HG03108 (cell line): ENCODE data around the gene ATP6AP2.
"Not testable (repeated sequence)": the region's sequence is repeated elsewhere in the genome, so short reads cannot be mapped to it uniquely, and the experiment has no call there.

ENCODE experiments used
- ATAC-seq: cut with Tn5 transposase; IDR thresholded peaks from one replicate; pipeline ENCODE4 v1.9.1; 2021; ENCODE audit warnings: moderate library complexity; ENCODE audit not compliant: unreplicated experiment

ATP6AP2 gene, protein sequence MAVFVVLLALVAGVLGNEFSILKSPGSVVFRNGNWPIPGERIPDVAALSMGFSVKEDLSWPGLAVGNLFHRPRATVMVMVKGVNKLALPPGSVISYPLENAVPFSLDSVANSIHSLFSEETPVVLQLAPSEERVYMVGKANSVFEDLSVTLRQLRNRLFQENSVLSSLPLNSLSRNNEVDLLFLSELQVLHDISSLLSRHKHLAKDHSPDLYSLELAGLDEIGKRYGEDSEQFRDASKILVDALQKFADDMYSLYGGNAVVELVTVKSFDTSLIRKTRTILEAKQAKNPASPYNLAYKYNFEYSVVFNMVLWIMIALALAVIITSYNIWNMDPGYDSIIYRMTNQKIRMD

DNA sequence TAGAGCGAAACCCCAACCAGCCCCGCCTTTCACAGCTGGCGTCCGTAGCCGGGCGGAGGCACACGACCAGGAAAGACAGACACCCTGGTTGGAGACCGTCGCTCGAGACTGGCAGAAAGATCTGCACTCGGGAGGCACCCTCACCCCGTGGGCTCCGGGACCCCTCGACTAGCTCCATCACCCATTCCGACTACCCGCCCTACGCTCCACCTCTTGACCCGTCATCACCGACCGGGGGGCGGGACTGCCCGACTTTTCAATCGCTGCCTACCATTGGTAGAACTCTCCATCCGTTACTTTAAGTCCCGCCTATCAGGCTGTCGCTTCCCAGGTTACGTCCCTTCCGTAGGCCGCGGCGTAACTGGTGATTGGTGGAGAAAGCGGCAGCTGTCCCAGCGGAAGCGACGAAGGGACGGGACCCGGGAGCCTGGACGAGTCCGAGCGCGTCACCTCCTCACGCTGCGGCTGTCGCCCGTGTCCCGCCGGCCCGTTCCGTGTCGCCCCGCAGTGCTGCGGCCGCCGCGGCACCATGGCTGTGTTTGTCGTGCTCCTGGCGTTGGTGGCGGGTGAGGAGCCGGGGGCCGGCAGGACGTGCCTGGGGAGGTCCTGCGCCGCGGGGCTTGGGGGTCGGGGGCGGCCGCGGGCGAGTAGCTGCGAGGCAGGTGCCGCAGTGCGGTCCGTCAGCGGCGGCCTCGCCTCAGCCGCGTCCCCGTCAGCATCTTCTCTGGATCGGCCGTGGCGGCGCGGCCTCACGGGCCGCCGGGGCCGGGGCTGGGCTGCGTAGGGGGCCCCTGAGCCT is at the start of gene ATP6AP2:
TSS of gene ATP6AP2 (plus strand) at position 434 of the 799 bp plus-strand sequence. CDS start at position 530, 96 bp downstream.
- ATAC-seq = peak; percentile 97

GRCh38 chrX:40531056-40531826 is 49.5 kb upstream of the ATP6AP2 start:
- no peak for ATAC-seq

DNA sequence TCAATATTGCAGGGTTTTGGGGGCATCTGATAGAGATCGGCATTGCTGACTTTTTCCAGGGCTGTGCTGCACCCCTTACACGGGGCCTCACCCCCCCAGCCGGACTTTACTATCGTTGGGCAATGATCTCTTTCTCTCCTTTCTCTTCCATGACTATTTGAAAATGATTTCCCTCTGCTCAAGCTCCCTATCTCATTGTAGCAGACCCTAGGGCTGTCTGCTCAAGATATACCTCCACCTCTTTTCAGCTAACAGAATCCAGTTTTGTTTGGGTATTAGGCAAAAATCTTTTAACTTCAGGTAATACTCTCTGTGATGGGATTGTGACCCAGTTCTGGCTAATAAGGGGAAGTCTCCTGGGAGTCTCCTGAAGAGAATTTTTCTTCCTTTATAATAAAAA is 43.5 kb upstream of the ATP6AP2 start:
- no peak for ATAC-seq

- no peak for ATAC-seq
These were observed 42.4 kb upstream of the ATP6AP2 start for GRCh38 chrX:40538406-40538805.

GRCh38 chrX:40539214-40540142 is 41.3 kb upstream of the ATP6AP2 start:
- no peak for ATAC-seq

GRCh38 chrX:40542208-40542607 is 38.6 kb upstream of the ATP6AP2 start:
- ATAC-seq = no peak

DNA sequence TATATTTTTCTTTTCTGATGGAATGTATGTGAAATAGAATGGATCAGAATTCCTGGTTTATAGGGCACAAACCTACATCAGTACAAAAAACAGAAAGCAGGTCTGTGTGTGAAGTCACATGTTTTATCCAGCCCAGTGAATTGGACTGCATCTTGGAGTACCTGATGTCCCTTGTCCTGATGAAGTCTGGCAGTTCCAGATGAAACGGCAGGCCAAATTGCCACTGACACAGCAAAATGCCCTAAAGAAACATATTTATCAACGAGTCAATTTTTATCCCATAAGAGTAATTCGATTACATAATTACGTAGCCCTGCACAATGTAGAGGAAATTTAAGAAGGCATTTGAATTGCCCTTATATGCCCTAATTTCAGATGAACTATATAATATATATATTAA is 37.8 kb upstream of the ATP6AP2 start:
- no peak for ATAC-seq

GRCh38 chrX:40543661-40544328 is 37.0 kb upstream of the ATP6AP2 start:
- no peak for ATAC-seq

DNA sequence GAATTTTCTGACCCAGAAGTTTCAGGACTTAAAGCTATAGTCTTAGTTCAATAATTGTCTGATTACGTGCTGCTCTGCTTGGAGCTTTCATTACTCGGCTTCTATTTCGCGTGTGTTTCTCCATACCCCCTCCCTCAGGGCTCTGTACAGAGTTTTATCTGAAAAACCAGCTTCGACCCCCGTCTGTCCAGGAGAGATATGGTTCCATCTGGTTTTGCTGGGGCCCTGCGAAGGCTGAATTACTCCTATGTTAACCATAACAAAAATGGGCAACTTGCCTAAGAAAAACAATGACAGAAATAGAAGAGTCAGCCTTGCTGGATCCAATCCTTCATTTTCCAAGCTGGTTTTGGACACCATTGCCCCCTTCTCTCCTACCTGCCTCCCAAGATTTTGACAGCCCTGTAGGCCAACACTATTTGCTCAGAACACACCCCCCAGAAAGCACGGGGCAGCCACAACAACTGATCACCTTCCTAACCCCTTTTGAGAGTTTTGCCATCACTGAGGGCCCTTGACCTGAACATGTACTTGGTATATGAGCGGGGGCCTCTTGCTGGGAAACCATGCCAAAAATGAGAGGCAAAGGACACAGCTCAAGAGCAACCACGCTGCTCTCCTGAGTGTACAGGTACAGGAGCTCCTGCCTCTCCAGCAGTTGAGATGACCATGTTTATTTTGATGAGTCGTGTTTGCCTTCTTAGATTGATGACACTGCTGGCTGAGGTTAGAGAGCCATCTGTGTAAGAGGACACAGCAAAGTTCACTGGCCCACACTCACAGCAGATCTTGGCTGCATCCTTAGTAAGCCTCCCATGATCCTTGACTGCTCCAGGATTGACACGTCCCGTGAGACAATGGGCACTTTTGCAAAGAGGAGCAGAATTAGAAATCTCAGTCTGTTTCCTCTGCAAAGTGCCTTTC is 36.2 kb upstream of the ATP6AP2 start:
- ATAC-seq = no peak

- no peak for ATAC-seq
These were observed 33.9 kb upstream of the ATP6AP2 start for GRCh38 chrX:40546870-40547269.

DNA sequence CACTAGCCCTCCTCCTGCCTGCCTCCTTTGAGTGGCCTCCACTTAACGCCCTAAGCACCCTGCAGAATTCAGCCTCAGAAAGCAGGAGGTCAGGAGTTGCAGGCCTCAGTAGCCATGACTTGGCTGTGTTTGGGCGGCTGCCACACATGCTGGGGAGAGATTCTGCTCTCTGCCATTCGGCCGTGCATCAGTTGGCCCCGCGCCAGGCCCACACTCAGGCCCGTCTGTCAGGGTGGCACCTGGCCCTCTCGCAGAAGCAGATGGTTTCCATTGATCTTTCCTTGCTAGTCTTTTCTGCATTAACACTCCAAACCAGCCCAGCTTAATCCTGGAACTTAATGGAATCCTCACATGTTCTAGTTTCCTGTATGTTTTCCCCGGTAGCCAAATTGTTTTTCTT is 30.7 kb upstream of the ATP6AP2 start:
- ATAC-seq = no peak

GRCh38 chrX:40552768-40553167 is 28.0 kb upstream of the ATP6AP2 start:
- ATAC-seq = no peak

GRCh38 chrX:40558590-40558989 is 22.2 kb upstream of the ATP6AP2 start:
- no peak for ATAC-seq

- ATAC-seq = no peak
These were observed 17.0 kb upstream of the ATP6AP2 start for GRCh38 chrX:40563784-40564183.

DNA sequence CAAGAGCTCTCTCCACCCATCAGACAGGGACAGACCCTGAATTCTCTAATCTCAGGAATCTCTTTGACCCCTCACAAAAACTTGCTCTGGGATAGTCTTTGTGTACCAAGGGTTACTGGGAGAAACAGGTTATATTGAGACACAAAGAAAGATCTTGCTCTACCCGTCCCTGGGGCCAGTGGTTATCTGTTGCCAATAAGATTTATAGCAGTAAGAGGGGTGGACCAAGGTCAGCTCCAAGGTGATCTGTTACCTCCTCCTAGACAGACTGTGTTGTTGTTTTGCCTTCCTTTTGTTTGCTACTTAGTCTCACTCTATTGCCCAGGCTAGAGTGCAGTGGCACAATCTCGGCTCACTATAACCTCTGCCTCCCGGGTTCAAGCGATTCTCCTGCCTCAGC is 16.3 kb upstream of the ATP6AP2 start:
- no peak for ATAC-seq

DNA sequence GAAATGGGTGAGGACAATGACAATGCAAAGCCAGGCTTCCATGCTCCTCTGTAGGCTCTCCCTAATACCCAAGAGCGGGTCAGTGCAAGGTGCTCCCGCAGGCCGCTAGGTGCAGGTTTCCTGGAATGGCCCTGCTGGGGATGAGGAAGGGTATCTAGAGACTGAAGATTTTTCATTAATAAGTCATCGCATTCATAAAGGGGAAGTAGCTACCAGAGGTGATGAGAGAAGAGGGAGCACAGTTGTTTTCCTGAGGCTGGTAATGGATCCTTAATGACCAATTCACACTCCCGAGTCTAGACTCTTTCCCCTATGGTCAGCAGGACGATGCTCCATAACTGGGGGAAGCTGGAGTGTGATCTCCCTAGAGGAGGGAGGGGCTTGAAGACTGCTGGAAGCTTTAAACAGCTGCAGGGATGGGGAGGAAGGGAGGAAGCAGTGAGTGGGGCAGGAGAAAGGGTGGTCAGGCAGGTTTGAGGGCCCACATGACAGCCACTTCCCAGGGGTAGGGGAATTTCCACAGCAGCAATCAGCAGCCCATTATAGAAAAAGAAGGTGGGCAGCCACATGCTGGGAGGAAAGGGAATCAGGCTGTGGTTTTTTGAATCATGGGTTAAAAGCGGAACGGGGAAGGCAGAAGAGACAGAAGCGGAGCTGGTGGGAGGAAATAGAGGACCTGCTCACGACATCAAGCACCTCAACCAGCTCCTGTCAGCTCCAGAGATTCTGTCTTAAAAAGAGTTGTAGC is 10.2 kb upstream of the ATP6AP2 start:
- ATAC-seq = peak; percentile 68

DNA sequence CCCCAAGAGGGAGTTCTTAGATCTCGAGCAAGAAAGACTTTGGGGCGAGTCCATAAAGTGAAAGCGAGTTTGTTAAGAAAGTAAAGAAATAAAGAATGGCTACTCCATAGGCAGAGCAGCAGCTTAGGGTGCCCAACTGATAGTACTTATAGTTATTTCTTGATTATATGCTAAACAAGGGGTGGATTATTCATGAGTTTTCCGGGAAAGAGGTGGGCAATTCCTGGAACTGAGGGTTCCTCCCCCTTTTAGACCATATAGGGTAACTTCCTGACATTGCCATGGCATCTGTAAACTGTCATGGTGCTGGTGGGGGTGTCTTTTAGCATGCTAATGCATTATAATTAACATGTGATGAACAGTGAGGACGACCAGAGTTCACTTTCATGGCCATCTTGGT is 9.6 kb upstream of the ATP6AP2 start:
- ATAC-seq = not testable (repeated sequence)

GRCh38 chrX:40571600-40571999 is 9.2 kb upstream of the ATP6AP2 start:
- no peak for ATAC-seq
